Hepatocyte (in vitro differentiated cells): Measurements from ENCODE around the gene SLC27A2. TPM values are rescaled to one million over a fixed set of nuclear protein-coding genes. Genes with fewer than 3 reads are reported as not detected.
A peak's percentile ranks its signal among the peaks of the same experiment; 100 is the strongest.

Source experiments
- DNase-seq: peaks from one replicate; pipeline ENCODE4 v3.0.0-alpha.2; 2016; ENCODE audit warnings: low spot score
- H2AFZ ChIP-seq: fragments of 200-600 bp; sonication (generic); 2 replicates; pipeline ENCODE4 v1.6.0; 2016; ENCODE audit warnings: antibody characterized with exemption, mild to moderate bottlenecking
- H3K27ac ChIP-seq: fragments of 200-600 bp; sonication (generic); 2 replicates; pipeline ENCODE4 v1.5.1; 2016; ENCODE audit warnings: mild to moderate bottlenecking
- H3K27me3 ChIP-seq: fragments of 200-600 bp; sonication (generic); 2 replicates; pipeline ENCODE4 v1.6.1; 2016
- H3K36me3 ChIP-seq: fragments of 200-600 bp; sonication (generic); replicated peaks from 2 replicates; pipeline ENCODE4 v1.5.1; 2016; ENCODE audit warnings: low read depth; ENCODE audit not compliant: insufficient read depth
- H3K4me1 ChIP-seq: fragments of 200-600 bp; sonication (generic); 2 replicates; pipeline ENCODE4 v1.5.1; 2016; ENCODE audit warnings: mild to moderate bottlenecking, moderate library complexity; ENCODE audit not compliant: insufficient read depth
- H3K4me2 ChIP-seq: fragments of 200-600 bp; sonication (generic); 2 replicates; pipeline ENCODE4 v1.6.0; 2016
- H3K4me3 ChIP-seq: fragments of 200-600 bp; sonication (generic); 2 replicates; pipeline ENCODE4 v1.5.1; 2016; ENCODE audit warnings: mild to moderate bottlenecking
- H3K79me2 ChIP-seq: fragments of 200-600 bp; sonication (generic); 2 replicates; pipeline ENCODE4 v1.6.0; 2017; ENCODE audit warnings: mild to moderate bottlenecking
- H3K9me2 ChIP-seq: fragments of 200-600 bp; sonication (generic); replicated peaks from 2 replicates; pipeline ENCODE4 v1.6.0; 2017; ENCODE audit warnings: mild to moderate bottlenecking; ENCODE audit not compliant: insufficient read depth
- H3K9me3 ChIP-seq: fragments of 200-600 bp; sonication (generic); 2 replicates; pipeline ENCODE4 v1.5.1; 2016; ENCODE audit warnings: low read depth, mild to moderate bottlenecking
- H4K20me1 ChIP-seq: fragments of 200-600 bp; sonication (generic); 2 replicates; pipeline ENCODE4 v1.6.0; 2016; ENCODE audit warnings: mild to moderate bottlenecking; ENCODE audit not compliant: insufficient read depth, poor library complexity, severe bottlenecking
- CTCF ChIP-seq: fragments of 200-600 bp; sonication (generic); IDR thresholded peaks from 2 replicates; pipeline ENCODE4 v1.5.1; 2016; ENCODE audit warnings: antibody characterized with exemption, mild to moderate bottlenecking; ENCODE audit not compliant: poor library complexity
- EZH2 ChIP-seq: fragments of 200-600 bp; sonication (generic); IDR thresholded peaks from 2 replicates; pipeline ENCODE4 v1.6.1; 2016; ENCODE audit warnings: antibody characterized with exemption, mild to moderate bottlenecking, borderline replicate concordance
- EZH2phosphoT487 ChIP-seq: fragments of 200-600 bp; sonication (generic); IDR thresholded peaks from one replicate; pipeline ENCODE4 v1.6.1; 2018; ENCODE audit warnings: antibody characterized with exemption, mild to moderate bottlenecking, low read depth, moderate library complexity; ENCODE audit not compliant: unreplicated experiment, severe bottlenecking
- WGBS: methylation state at CpG from one replicate; pipeline ENCODE4 v1.1.6; 2016; ENCODE audit warnings: low lambda C conversion rate; ENCODE audit errors: missing lambda C conversion rate; 5-methylcytosine and 5-hydroxymethylcytosine counted together
- polyA plus RNA-seq: library from polyadenylated mRNA; unstranded; fragments of >200 nt; fragmentation: Nextera tagmentation; extraction: Ambion mirVana; gene quantifications from 2 replicates; pipeline ENCODE4 v1.2.1, GENCODE V29; 2016
- total RNA-seq: library from RNA; depleted of rRNA; stranded (reverse); fragments of >200 nt; gene quantifications from 2 replicates; pipeline ENCODE4 v1.2.3, GENCODE V29; 2014

Gene SLC27A2
- total and polyA plus RNA-seq, 2 experiments from 2014 or later, result 24.8 to 41.3 TPM

GRCh38 chr15:50209809-50210208 lies 27.8 kb downstream of the SLC27A2 start:
- Histone ChIP-seq H2AFZ (no peak overlapping the region), H3K79me2 (no peaks in the 10 kb centered on the region), H3K27me3 (no peaks in the 10 kb centered on the region), H3K27ac (peak overlapping the region; percentile 91), H3K4me1 (peaks cover 7% of the 10 kb centered on the region), H3K36me3 (no peaks in the 10 kb centered on the region), H4K20me1 (no peaks in the 10 kb centered on the region), H3K9me3 (peaks cover 4% of the 10 kb centered on the region), H3K4me2 (no peak overlapping the region), H3K9me2 (no peaks in the 10 kb centered on the region), H3K4me3 (no peak overlapping the region)
- 94% methylated on average over 4 of the region's 4 CpGs for WGBS
- TF ChIP-seq EZH2phosphoT487 (no peak), EZH2 (no peak), CTCF (no peak)
- DNase-seq, result no peak

- 55% methylated on average over 8 of the region's 8 CpGs for WGBS
Measured at GRCh38 chr15:50210462-50211157, 28.6 kb downstream of the SLC27A2 start.

GRCh38 chr15:50218291-50218690 lies 36.3 kb downstream of the SLC27A2 start:
- no peaks in the 10 kb centered on the region for H3K9me3 ChIP-seq
- no peak overlapping the region for H3K27ac ChIP-seq
- WGBS, result 57% methylated on average over 1 of the region's 1 CpG
- DNase-seq, result no peak
- H3K9me2 ChIP-seq, result no peaks in the 10 kb centered on the region
- no peak overlapping the region for H3K4me3 ChIP-seq
- no peaks in the 10 kb centered on the region for H4K20me1 ChIP-seq
- H2AFZ ChIP-seq, result no peak overlapping the region
- H3K4me1 ChIP-seq, result no peaks in the 10 kb centered on the region
- H3K36me3 ChIP-seq, result no peaks in the 10 kb centered on the region
- H3K27me3 ChIP-seq, result no peaks in the 10 kb centered on the region
- H3K79me2 ChIP-seq, result no peaks in the 10 kb centered on the region
- H3K4me2 ChIP-seq, result no peak overlapping the region
- TF ChIP-seq EZH2phosphoT487 (no peak), EZH2 (no peak), CTCF (no peak)

More at GRCh38 chr15:50210462-50211157, 28.6 kb downstream of the SLC27A2 start:
- Histone ChIP-seq H3K9me3 (peaks cover 4% of the 10 kb centered on the region), H3K27ac (peak overlapping the region; percentile 91), H3K79me2 (no peaks in the 10 kb centered on the region), H2AFZ (peak overlapping the region; percentile 60), H3K9me2 (no peaks in the 10 kb centered on the region), H3K4me3 (no peak overlapping the region), H3K27me3 (no peaks in the 10 kb centered on the region), H3K36me3 (no peaks in the 10 kb centered on the region), H4K20me1 (no peaks in the 10 kb centered on the region), H3K4me2 (peak overlapping the region; percentile 13), H3K4me1 (peaks cover 7% of the 10 kb centered on the region)
- TF ChIP-seq CTCF (no peak), EZH2 (no peak), EZH2phosphoT487 (no peak)
- peak; percentile 77 for DNase-seq
